ENCODE data around the gene CKLF.

Gene CKLF

GRCh38 chr16:66516808-66517585 is 35.4 kb upstream of the CKLF start:
- Mint-ChIP-seq H3K4me3 (no peak overlapping the region), H3K27ac (peak overlapping the region; percentile 84), H3K4me1 (peaks cover 26% of the 10 kb centered on the region), H3K36me3 (ENCODE audit: low read depth) (peaks cover 57% of the 10 kb centered on the region), H3K9me3 (no peaks in the 10 kb centered on the region), H3K27me3 (ENCODE audit: low read depth, poor library complexity) (peaks cover 2% of the 10 kb centered on the region)
- DNase-seq, result no peak
- TF ChIP-seq, protein P1, sequence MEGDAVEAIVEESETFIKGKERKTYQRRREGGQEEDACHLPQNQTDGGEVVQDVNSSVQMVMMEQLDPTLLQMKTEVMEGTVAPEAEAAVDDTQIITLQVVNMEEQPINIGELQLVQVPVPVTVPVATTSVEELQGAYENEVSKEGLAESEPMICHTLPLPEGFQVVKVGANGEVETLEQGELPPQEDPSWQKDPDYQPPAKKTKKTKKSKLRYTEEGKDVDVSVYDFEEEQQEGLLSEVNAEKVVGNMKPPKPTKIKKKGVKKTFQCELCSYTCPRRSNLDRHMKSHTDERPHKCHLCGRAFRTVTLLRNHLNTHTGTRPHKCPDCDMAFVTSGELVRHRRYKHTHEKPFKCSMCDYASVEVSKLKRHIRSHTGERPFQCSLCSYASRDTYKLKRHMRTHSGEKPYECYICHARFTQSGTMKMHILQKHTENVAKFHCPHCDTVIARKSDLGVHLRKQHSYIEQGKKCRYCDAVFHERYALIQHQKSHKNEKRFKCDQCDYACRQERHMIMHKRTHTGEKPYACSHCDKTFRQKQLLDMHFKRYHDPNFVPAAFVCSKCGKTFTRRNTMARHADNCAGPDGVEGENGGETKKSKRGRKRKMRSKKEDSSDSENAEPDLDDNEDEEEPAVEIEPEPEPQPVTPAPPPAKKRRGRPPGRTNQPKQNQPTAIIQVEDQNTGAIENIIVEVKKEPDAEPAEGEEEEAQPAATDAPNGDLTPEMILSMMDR (IDR thresholded peaks at IDR 0.05), result no peak

DNA sequence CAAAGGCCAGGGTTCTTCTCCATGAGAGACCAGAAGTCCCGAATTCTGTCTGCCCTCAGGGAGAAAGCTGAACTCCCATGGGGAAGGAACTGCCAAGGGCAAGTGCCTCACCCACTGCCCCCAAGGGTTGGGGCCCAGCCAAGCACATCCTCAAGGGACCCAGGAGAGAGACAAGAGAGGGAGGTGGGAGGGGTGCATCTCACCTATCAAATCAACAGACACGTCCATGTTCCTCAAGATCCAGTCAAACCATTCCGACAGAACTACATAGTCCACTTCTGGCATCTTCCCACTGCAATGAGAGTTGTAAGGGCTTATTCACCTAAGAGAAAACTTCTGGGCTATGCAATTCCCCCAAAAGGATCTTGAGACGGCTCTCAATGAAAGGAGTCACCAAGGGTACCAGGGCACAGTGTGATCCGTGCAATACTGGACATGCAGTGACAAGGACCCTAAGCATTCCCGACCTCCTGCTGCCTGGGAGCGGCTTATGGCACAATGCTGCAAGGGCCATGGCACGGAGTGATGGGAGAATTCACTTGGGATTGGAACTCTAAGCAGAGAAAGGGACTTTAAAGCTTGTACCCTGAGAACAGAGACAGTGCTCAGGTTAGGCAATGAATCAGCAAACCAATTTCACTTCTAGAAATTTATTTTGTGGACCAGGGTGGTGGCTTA is 34.7 kb upstream of the CKLF start:
- H3K27me3 Mint-ChIP-seq (ENCODE audit: low read depth, poor library complexity), result peaks cover 2% of the 10 kb centered on the region
- peaks cover 55% of the 10 kb centered on the region for H3K36me3 Mint-ChIP-seq (ENCODE audit: low read depth)
- H3K4me1 Mint-ChIP-seq, result peaks cover 24% of the 10 kb centered on the region
- H3K27ac Mint-ChIP-seq, result peak overlapping the region; percentile 84
- H3K9me3 Mint-ChIP-seq, result no peaks in the 10 kb centered on the region
- no peak for DNase-seq
- no peak overlapping the region for H3K4me3 Mint-ChIP-seq
- TF ChIP-seq, protein P1 (IDR thresholded peaks at IDR 0.05), result no peak

- Mint-ChIP-seq H3K9me3 (no peaks in the 10 kb centered on the region), H3K27me3 (ENCODE audit: low read depth, poor library complexity) (peaks cover 2% of the 10 kb centered on the region), H3K4me1 (peaks cover 19% of the 10 kb centered on the region), H3K27ac (no peak overlapping the region), H3K36me3 (ENCODE audit: low read depth) (peaks cover 40% of the 10 kb centered on the region), H3K4me3 (no peak overlapping the region)
- TF ChIP-seq, protein P1 (IDR thresholded peaks at IDR 0.05), result no peak
- no peak for DNase-seq
Observed at GRCh38 chr16:66519482-66520373, 32.6 kb upstream of the CKLF start.

DNA sequence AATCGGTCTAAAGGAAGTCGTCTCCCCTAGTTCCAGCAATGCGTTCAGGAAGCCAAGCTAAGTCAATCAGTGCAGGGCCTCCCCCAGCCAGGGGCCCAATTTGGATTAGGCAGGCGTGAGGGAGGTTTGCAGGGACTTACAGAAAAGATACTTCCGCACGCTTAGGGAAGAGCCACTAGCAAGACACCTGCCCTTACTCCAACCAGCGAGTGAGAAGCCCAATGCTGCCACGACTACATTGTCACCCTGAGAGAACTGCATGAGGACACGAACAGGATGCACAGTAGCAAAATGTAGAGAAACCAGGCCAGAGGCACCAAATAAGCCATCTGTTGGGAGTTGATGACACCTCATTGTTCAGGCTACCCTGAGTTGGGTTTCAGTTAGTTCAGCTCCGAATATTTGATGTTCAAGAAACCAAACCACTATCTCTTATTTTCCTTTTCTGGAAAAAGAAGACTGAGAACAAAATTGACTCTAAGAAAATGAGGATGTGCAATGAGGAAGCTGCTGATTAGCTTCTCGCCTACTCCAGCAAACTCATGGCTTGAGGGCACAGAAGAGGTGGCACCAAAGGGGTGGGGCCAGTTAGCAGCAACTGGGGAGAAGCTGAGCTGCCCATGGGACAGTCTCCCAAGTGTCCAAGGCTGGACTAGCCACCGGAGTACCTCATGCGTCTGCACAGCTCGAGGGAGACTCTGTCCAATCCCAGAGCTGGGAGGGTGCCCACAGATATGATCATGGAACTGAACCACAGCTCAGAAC is 31.8 kb upstream of the CKLF start:
- DNase-seq, result no peak
- H3K27ac Mint-ChIP-seq, result no peak overlapping the region
- peaks cover 19% of the 10 kb centered on the region for H3K4me1 Mint-ChIP-seq
- peaks cover 31% of the 10 kb centered on the region for H3K36me3 Mint-ChIP-seq (ENCODE audit: low read depth)
- no peaks in the 10 kb centered on the region for H3K9me3 Mint-ChIP-seq
- H3K4me3 Mint-ChIP-seq, result no peak overlapping the region
- H3K27me3 Mint-ChIP-seq (ENCODE audit: low read depth, poor library complexity), result no peaks in the 10 kb centered on the region
- TF ChIP-seq, protein P1 (IDR thresholded peaks at IDR 0.05), result no peak

DNA sequence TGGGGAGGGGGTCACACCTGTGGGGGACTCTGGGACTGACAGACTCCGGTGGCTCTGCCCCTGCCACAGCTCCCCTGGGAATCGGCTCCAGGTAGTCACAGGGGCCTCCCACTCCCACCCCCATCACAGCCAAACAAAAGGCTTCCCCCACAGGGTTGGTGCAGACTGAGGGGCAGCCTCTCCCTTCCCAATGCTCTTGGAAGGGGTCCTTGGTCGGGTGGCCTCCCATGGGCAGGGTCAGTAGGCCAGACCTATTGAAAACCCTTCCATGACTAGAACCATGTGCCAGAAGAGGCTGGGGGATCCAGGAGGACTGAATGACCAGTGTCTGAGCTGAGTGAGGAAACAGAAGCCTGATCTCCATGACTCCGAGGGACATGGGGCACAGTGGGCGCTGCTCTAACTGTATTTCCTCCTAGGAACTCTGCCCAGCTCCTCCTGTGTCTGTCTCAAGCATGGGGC is 31.1 kb upstream of the CKLF start:
- peaks cover 17% of the 10 kb centered on the region for H3K4me1 Mint-ChIP-seq
- H3K4me3 Mint-ChIP-seq, result no peak overlapping the region
- no peak for DNase-seq
- H3K27ac Mint-ChIP-seq, result no peak overlapping the region
- H3K36me3 Mint-ChIP-seq (ENCODE audit: low read depth), result peaks cover 33% of the 10 kb centered on the region
- no peaks in the 10 kb centered on the region for H3K27me3 Mint-ChIP-seq (ENCODE audit: low read depth, poor library complexity)
- H3K9me3 Mint-ChIP-seq, result no peaks in the 10 kb centered on the region
- TF ChIP-seq, protein P1 (IDR thresholded peaks at IDR 0.05), result no peak

Data from nephron progenitor cell (in vitro differentiated cells).